Left ventricle myocardium inferior (tissue), 1 donor: ENCODE results near the gene CUL9. TPM values are rescaled to one million over a fixed set of nuclear protein-coding genes. Genes with fewer than 3 reads are reported as not detected.

Experiments
- DNase-seq: peaks from one replicate; pipeline ENCODE4 v3.0.0-alpha.2; 2020
- H3K27ac ChIP-seq: fragments of 200-600 bp; replicated peaks from 2 replicates; pipeline ENCODE4 v1.8.0; 2021
- H3K27me3 ChIP-seq: fragments of 200-600 bp; 2 replicates; pipeline ENCODE4 v1.8.0; 2021; ENCODE audit warnings: low read depth
- H3K36me3 ChIP-seq: fragments of 200-600 bp; 2 replicates; pipeline ENCODE4 v1.8.0; 2021
- H3K4me1 ChIP-seq: fragments of 200-600 bp; 2 replicates; pipeline ENCODE4 v1.8.0; 2021
- H3K4me3 ChIP-seq: fragments of 200-600 bp; 2 replicates; pipeline ENCODE4 v1.8.0; 2021; ENCODE audit warnings: mild to moderate bottlenecking, moderate library complexity
- H3K9me3 ChIP-seq: fragments of 200-600 bp; replicated peaks from 2 replicates; pipeline ENCODE4 v1.8.0; 2021
- CTCF ChIP-seq: fragments of 200-600 bp; IDR thresholded peaks from 2 replicates; pipeline ENCODE4 v1.8.0; 2021; ENCODE audit warnings: antibody characterized with exemption, mild to moderate bottlenecking, borderline replicate concordance
- intact Hi-C: fragments of 100-400 bp; cut with micrococcal nuclease; formaldehyde crosslinking; loops from one replicate; pipeline ENCODE4 v1.11.0; 2022
- total RNA-seq: library from RNA; stranded (reverse); fragmentation: NEBNext Ultra II Directional; extraction: Animal tissue kit (Norgen Biotek cat#: 25700); gene quantifications from one replicate; pipeline ENCODE4 v1.2.1, GENCODE V29; 2021
- donor health status: DM: no; HTN: yes; CAD: no; lungs with severe emphysema.

CUL9 gene
- total RNA-seq, 1 donor from 2014 or later = 14.7 TPM

DNA sequence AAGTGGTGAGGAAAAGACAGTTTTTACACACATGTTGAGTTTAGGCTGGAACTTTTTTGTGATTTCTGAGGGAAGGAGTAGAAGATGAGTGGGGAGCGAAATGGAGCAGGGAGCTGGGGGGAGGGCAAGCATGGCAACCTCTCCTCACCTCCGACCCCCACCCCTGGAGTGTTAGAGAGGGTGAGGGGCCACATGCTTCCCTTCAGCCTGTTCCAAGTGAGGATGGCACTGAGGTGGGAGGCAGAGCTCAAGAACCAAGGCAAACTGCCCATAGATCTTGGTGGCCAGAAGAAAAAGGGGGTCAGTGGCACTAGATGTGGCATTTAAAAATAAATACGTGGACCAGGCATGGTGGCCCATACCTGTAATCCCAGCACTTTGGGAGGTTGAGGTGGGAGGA is 66.1 kb downstream of the CUL9 start:
- intact Hi-C loops = no loop called here
- DNase-seq = no peak
- H3K4me3 ChIP-seq = no peak overlapping the region
- no peak for TF ChIP-seq CTCF
- no peaks in the 10 kb centered on the region for H3K36me3 ChIP-seq
- peaks cover 69% of the 10 kb centered on the region for H3K27me3 ChIP-seq
- no peaks in the 10 kb centered on the region for H3K9me3 ChIP-seq
- H3K27ac ChIP-seq = no peak overlapping the region
- peaks cover 19% of the 10 kb centered on the region for H3K4me1 ChIP-seq

DNA sequence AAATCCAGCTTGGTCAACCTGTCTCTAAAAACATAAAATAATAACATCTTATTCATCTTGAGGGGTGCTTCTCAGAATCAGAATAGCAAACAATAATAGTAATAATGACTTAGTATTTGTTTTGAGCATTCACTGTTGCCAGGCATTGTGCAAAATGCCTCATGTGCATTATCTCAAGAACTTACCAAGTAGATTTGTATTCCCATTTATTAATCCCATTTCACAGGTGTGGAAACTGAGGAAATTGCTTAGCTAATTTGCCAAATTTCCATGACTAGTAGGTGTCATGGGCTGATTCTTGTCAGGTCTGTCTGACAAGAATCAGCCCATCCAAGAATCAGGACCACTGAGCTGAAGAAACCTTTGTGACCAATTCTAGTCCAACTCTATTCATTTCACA is 66.8 kb downstream of the CUL9 start:
- peaks cover 19% of the 10 kb centered on the region for H3K4me1 ChIP-seq
- intact Hi-C loops = no loop called here
- no peaks in the 10 kb centered on the region for H3K9me3 ChIP-seq
- no peak overlapping the region for H3K4me3 ChIP-seq
- H3K27me3 ChIP-seq = peaks cover 69% of the 10 kb centered on the region
- H3K36me3 ChIP-seq = no peaks in the 10 kb centered on the region
- no peak for DNase-seq
- H3K27ac ChIP-seq = no peak overlapping the region
- no peak for TF ChIP-seq CTCF

DNA sequence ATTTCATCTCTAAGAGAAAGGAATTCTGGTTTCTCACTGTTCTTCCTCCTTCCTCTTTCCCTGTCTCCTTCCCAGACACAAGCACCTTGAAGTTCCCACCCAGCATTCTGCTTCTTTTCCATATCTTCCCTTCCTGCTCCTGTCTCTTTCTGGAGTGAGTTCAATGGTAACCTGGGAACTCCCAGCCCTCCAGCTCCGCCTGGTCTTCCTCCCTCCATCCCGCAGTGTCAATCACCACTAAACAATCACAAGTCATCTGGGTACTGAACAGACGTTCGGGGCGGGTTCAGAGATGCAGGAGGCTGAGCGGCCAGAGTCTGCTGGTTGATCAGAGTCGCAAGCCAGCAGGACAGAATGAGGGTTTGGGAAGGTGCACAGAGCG is 69.0 kb downstream of the CUL9 start:
- Histone ChIP-seq H3K27me3 (peaks cover 65% of the 10 kb centered on the region), H3K36me3 (no peaks in the 10 kb centered on the region), H3K9me3 (no peaks in the 10 kb centered on the region), H3K27ac (no peak overlapping the region), H3K4me3 (no peak overlapping the region), H3K4me1 (peaks cover 19% of the 10 kb centered on the region)
- intact Hi-C loops = no loop called here
- no peak for TF ChIP-seq CTCF
- DNase-seq = no peak

DNA sequence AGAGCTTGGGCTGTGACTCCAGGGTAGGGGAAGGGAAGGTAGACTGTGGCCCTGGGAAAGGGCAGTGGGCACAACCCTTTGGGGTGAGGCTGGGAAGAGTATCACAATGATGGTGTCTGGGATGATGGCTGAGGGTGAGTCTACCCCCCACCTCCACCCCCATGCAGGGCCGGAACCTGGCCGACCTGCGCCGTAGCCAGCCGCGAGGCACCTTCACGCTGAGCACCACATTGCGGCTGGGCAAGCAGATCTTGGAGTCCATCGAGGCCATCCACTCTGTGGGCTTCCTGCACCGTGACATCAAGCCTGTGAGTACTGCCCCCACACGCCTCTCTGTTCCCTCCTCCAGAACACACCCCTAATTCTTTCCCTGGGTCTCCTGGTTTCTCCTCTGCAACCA is 71.4 kb downstream of the CUL9 start:
- intact Hi-C loops = no loop called here
- Histone ChIP-seq H3K36me3 (no peaks in the 10 kb centered on the region), H3K4me3 (no peak overlapping the region), H3K4me1 (peaks cover 4% of the 10 kb centered on the region), H3K27ac (no peak overlapping the region), H3K9me3 (no peaks in the 10 kb centered on the region), H3K27me3 (peaks cover 56% of the 10 kb centered on the region)
- no peak for DNase-seq
- TF ChIP-seq CTCF = no peak

DNA sequence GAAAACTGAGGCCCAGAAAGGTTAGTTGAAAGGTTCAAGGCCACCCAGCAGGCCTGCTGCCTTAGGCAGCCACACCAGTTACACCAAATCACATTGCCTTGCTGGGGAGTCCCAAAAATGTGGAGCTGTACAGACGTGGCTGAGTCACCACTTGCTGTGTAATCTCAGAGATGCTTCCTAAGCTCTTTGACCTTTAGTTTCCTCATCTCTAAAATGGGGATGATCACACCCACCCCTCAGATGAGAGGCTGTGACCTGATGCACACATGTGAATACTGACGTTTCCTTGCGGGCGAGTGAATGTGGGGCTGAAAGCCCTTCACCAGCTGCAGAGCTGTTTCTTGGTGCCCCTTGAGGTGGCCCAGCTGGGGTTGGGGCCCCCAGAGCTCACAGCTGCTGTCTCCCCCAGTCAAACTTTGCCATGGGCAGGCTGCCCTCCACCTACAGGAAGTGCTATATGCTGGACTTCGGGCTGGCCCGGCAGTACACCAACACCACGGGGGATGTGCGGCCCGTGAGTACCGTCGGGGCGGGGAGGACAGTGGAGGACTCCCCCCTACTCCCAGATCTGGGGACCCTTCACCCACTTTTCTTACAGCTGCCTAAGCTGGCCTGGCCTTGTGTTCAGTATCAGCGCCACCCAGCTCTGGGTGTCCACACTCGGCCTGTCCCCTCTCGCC is 72.3 kb downstream of the CUL9 start:
- H3K27me3 ChIP-seq = peaks cover 55% of the 10 kb centered on the region
- H3K36me3 ChIP-seq = no peaks in the 10 kb centered on the region
- no peak for TF ChIP-seq CTCF
- H3K27ac ChIP-seq = no peak overlapping the region
- intact Hi-C loops = no loop called here
- H3K4me1 ChIP-seq = peaks cover 4% of the 10 kb centered on the region
- H3K9me3 ChIP-seq = no peaks in the 10 kb centered on the region
- no peak for DNase-seq
- no peak overlapping the region for H3K4me3 ChIP-seq
